HepG2 (cell line): ENCODE data around the gene ADAMTS17. TPM values are rescaled to one million over a fixed set of nuclear protein-coding genes. Genes with fewer than 3 reads are reported as not detected.

ENCODE experiments used
- CBX5 ChIP-seq: sonication (generic); formaldehyde crosslinking; IDR thresholded peaks from 2 replicates; pipeline ENCODE4 v1.4.0; 2020; ENCODE audit warnings: missing genetic modification reagents, borderline replicate concordance
- ETV6 ChIP-seq: sonication (generic); formaldehyde crosslinking; conservative IDR thresholded peaks from 2 replicates; pipeline ENCODE4 v1.4.0; 2020; ENCODE audit warnings: missing genetic modification reagents
- KDM6A ChIP-seq: IDR thresholded peaks from 2 replicates; pipeline ENCODE4 v1.6.1; 2016; ENCODE audit warnings: low read depth
- PHF21A ChIP-seq: sonication (generic); formaldehyde crosslinking; IDR thresholded peaks from 2 replicates; pipeline ENCODE4 v1.5.0; 2020; ENCODE audit warnings: mild to moderate bottlenecking, missing genetic modification reagents
- SNRNP70 ChIP-seq: fragments of 200-400 bp; formaldehyde crosslinking; IDR thresholded peaks from 2 replicates; pipeline ENCODE4 v1.6.1; 2017; ENCODE audit warnings: mild to moderate bottlenecking, low read depth, low read length, moderate library complexity
- TARDBP ChIP-seq: sonication (generic); formaldehyde crosslinking; IDR thresholded peaks from 2 replicates; pipeline ENCODE4 v1.8.0; 2022; ENCODE audit warnings: mild to moderate bottlenecking, missing genetic modification reagents
- TBP ChIP-seq: sonication (generic); formaldehyde crosslinking; IDR thresholded peaks from 2 replicates; pipeline ENCODE4 v1.5.0; 2020; ENCODE audit warnings: missing genetic modification reagents
- XBP1 ChIP-seq: sonication (generic); formaldehyde crosslinking; IDR thresholded peaks from 2 replicates; pipeline ENCODE4 v1.5.0; 2020; ENCODE audit warnings: missing genetic modification reagents
- YY1 ChIP-seq: IDR thresholded peaks from 2 replicates; pipeline ENCODE4 v1.6.1; 2011; ENCODE audit warnings: low read length, low read depth, moderate library complexity, mild to moderate bottlenecking; ENCODE audit not compliant: insufficient read depth, insufficient replicate concordance
- ZNF17 ChIP-seq: sonication (generic); formaldehyde crosslinking; IDR thresholded peaks from 2 replicates; pipeline ENCODE4 v1.5.0; 2020; ENCODE audit warnings: mild to moderate bottlenecking, missing genetic modification reagents
- ZNF274 ChIP-seq: sonication (generic); formaldehyde crosslinking; IDR thresholded peaks from 2 replicates; pipeline ENCODE4 v1.5.1; 2020; ENCODE audit warnings: mild to moderate bottlenecking, missing genetic modification reagents
- ZNF7 ChIP-seq: IDR thresholded peaks from 2 replicates; pipeline ENCODE4 v1.6.1; 2016; ENCODE audit warnings: missing biosample characterization, missing genetic modification reagents
- ZNF790 ChIP-seq: sonication (generic); formaldehyde crosslinking; IDR thresholded peaks from 2 replicates; pipeline ENCODE4 v1.8.0; 2022; ENCODE audit warnings: missing genetic modification reagents, mild to moderate bottlenecking, borderline replicate concordance
- polyA plus RNA-seq, 8 experiments: library from polyadenylated mRNA; depleted of rRNA in 3 of 8; stranded (reverse) in 7 of 8; unstranded in 1 of 8; fragments of >200 nt; fragmentation: Illumina TruSeq in 4 of 8; extraction: Trizol in 4 of 8; gene quantifications; 2 replicates each; pipeline versions ENCODE4 v1.2.1 to v1.2.3, GENCODE V29; 2011 to 2016; ENCODE audit warnings: low read depth in 4 of 8, missing spikeins in 1 of 8, mixed read lengths in 1 of 8; ENCODE audit not compliant: insufficient read depth in 1 of 8
- total RNA-seq, 5 experiments: library from RNA; depleted of rRNA; stranded (reverse); fragments of >200 nt; fragmentation: Illumina TruSeq; extraction: Trizol; gene quantifications; 2 replicates each; pipeline ENCODE4 v1.2.3, GENCODE V29; 2016; ENCODE audit warnings: low read depth in 1 of 5
- TF ChIP-seq, protein P1 (sequence below): sonication (generic); formaldehyde crosslinking; IDR thresholded peaks from 2 replicates; pipeline ENCODE4 v1.5.0; 2020; ENCODE audit warnings: mild to moderate bottlenecking, missing genetic modification reagents
- TF ChIP-seq, protein P2 (sequence below): sonication (generic); formaldehyde crosslinking; IDR thresholded peaks from 2 replicates; pipeline ENCODE4 v1.8.1; 2022; ENCODE audit warnings: low read depth, mild to moderate bottlenecking, missing genetic modification reagents
- TF ChIP-seq, protein P3 (sequence below): IDR thresholded peaks from 2 replicates; pipeline ENCODE4 v1.6.1; 2016
- TF ChIP-seq, protein P4 (sequence below): sonication (generic); formaldehyde crosslinking; IDR thresholded peaks from 2 replicates; pipeline ENCODE4 v1.4.0; 2020; ENCODE audit warnings: low read depth, missing genetic modification reagents
- TF ChIP-seq, protein P5 (sequence below): sonication (generic); formaldehyde crosslinking; IDR thresholded peaks from 2 replicates; pipeline ENCODE4 v1.5.0; 2020; ENCODE audit warnings: mild to moderate bottlenecking, missing genetic modification reagents, moderate library complexity

ADAMTS17 gene
- total and polyA plus RNA-seq, 2 of the 13 experiments (the other 11 are each of a cell fraction or from before 2014, with no cell fraction given): 0.02 to 0.04 TPM

DNA sequence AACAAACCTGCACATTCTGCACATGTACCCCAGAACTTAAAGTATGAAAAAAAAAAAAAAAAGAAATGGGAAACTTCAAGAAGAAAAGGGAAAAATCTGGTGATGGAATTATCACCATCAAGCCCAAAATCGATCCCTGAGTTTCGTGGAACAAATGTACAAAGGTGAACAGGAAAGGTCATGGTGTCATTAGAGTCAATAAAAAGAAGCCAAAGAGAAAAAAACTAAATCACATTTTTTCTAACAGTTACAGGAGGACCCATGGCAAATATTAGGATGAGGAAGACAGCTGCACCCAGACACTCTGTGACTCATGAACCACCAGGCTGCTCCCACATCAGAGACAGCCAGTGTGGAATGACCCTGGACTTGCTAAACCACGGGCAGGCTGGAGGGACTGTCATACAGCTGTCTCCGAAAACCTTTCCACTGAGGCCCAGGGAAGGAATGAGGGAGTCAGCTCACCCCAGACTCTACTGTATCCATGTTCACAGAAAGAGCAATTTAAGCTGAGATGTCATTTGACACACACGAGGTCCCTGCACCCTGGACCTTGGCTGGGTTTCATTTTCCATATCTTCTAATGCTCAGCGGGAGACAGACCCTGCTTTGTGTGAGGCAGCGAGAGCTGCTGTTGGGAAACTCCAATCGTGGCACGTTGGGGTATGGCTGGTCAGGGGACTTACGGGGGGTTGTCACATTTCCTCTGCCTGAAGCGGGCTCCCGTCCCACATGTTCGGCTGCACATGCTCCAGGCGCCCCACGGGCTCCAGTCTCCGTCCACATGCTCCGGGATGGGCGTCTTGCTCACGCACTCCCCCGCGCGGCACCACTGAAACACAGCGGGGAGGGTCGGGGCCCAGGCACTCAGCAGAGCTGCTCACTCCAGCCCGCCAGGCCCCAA is 210.2 kb downstream of the ADAMTS17 start (continued):
- TF ChIP-seq, protein P1, sequence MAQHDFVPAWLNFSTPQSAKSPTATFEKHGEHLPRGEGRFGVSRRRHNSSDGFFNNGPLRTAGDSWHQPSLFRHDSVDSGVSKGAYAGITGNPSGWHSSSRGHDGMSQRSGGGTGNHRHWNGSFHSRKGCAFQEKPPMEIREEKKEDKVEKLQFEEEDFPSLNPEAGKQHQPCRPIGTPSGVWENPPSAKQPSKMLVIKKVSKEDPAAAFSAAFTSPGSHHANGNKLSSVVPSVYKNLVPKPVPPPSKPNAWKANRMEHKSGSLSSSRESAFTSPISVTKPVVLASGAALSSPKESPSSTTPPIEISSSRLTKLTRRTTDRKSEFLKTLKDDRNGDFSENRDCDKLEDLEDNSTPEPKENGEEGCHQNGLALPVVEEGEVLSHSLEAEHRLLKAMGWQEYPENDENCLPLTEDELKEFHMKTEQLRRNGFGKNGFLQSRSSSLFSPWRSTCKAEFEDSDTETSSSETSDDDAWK: no peak
- TF ChIP-seq YY1: peak; percentile 35
- TF ChIP-seq XBP1 (CRISPR knock-in tag): peak; percentile 80
- no peak for TF ChIP-seq ZNF7 (CRISPR knock-in tag)
- TF ChIP-seq ZNF790 (CRISPR knock-in tag): no peak
- peak; percentile 81 for TF ChIP-seq ZNF274 (CRISPR knock-in tag)
- TF ChIP-seq ETV6 (CRISPR knock-in tag): 0 out of 2 replicates have a peak, but pooled peaks have one; percentile 55
- no peak for TF ChIP-seq TBP (CRISPR knock-in tag)
- no peak for TF ChIP-seq KDM6A
- TF ChIP-seq, protein P2, sequence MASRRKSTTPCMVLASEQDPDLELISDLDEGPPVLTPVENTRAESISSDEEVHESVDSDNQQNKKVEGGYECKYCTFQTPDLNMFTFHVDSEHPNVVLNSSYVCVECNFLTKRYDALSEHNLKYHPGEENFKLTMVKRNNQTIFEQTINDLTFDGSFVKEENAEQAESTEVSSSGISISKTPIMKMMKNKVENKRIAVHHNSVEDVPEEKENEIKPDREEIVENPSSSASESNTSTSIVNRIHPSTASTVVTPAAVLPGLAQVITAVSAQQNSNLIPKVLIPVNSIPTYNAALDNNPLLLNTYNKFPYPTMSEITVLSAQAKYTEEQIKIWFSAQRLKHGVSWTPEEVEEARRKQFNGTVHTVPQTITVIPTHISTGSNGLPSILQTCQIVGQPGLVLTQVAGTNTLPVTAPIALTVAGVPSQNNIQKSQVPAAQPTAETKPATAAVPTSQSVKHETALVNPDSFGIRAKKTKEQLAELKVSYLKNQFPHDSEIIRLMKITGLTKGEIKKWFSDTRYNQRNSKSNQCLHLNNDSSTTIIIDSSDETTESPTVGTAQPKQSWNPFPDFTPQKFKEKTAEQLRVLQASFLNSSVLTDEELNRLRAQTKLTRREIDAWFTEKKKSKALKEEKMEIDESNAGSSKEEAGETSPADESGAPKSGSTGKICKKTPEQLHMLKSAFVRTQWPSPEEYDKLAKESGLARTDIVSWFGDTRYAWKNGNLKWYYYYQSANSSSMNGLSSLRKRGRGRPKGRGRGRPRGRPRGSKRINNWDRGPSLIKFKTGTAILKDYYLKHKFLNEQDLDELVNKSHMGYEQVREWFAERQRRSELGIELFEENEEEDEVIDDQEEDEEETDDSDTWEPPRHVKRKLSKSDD (CRISPR knock-in tag): no peak
- no peak for TF ChIP-seq TARDBP (CRISPR knock-in tag)
- TF ChIP-seq, protein P3, sequence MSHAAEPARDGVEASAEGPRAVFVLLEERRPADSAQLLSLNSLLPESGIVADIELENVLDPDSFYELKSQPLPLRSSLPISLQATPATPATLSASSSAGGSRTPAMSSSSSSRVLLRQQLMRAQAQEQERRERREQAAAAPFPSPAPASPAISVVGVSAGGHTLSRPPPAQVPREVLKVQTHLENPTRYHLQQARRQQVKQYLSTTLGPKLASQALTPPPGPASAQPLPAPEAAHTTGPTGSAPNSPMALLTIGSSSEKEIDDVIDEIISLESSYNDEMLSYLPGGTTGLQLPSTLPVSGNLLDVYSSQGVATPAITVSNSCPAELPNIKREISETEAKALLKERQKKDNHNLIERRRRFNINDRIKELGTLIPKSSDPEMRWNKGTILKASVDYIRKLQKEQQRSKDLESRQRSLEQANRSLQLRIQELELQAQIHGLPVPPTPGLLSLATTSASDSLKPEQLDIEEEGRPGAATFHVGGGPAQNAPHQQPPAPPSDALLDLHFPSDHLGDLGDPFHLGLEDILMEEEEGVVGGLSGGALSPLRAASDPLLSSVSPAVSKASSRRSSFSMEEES (CRISPR knock-in tag): no peak
- TF ChIP-seq CBX5 (CRISPR knock-in tag): 0 out of 2 replicates have a peak, but pooled peaks have one; percentile 13
- TF ChIP-seq, protein P4, sequence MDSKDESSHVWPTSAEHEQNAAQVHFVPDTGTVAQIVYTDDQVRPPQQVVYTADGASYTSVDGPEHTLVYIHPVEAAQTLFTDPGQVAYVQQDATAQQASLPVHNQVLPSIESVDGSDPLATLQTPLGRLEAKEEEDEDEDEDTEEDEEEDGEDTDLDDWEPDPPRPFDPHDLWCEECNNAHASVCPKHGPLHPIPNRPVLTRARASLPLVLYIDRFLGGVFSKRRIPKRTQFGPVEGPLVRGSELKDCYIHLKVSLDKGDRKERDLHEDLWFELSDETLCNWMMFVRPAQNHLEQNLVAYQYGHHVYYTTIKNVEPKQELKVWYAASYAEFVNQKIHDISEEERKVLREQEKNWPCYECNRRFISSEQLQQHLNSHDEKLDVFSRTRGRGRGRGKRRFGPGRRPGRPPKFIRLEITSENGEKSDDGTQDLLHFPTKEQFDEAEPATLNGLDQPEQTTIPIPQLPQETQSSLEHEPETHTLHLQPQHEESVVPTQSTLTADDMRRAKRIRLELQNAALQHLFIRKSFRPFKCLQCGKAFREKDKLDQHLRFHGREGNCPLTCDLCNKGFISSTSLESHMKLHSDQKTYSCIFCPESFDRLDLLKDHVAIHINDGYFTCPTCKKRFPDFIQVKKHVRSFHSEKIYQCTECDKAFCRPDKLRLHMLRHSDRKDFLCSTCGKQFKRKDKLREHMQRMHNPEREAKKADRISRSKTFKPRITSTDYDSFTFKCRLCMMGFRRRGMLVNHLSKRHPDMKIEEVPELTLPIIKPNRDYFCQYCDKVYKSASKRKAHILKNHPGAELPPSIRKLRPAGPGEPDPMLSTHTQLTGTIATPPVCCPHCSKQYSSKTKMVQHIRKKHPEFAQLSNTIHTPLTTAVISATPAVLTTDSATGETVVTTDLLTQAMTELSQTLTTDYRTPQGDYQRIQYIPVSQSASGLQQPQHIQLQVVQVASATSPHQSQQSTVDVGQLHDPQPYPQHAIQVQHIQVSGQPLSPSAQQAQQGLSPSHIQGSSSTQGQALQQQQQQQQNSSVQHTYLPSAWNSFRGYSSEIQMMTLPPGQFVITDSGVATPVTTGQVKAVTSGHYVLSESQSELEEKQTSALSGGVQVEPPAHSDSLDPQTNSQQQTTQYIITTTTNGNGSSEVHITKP (CRISPR knock-in tag): no peak
- no peak for TF ChIP-seq ZNF17
- TF ChIP-seq SNRNP70: no peak
- TF ChIP-seq, protein P5, sequence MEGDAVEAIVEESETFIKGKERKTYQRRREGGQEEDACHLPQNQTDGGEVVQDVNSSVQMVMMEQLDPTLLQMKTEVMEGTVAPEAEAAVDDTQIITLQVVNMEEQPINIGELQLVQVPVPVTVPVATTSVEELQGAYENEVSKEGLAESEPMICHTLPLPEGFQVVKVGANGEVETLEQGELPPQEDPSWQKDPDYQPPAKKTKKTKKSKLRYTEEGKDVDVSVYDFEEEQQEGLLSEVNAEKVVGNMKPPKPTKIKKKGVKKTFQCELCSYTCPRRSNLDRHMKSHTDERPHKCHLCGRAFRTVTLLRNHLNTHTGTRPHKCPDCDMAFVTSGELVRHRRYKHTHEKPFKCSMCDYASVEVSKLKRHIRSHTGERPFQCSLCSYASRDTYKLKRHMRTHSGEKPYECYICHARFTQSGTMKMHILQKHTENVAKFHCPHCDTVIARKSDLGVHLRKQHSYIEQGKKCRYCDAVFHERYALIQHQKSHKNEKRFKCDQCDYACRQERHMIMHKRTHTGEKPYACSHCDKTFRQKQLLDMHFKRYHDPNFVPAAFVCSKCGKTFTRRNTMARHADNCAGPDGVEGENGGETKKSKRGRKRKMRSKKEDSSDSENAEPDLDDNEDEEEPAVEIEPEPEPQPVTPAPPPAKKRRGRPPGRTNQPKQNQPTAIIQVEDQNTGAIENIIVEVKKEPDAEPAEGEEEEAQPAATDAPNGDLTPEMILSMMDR (CRISPR knock-in tag): peak; percentile 87
- no peak; the same call in 1 of the 2 replicates for TF ChIP-seq PHF21A
